ENCODE results near the gene FCRL3.

DNA sequence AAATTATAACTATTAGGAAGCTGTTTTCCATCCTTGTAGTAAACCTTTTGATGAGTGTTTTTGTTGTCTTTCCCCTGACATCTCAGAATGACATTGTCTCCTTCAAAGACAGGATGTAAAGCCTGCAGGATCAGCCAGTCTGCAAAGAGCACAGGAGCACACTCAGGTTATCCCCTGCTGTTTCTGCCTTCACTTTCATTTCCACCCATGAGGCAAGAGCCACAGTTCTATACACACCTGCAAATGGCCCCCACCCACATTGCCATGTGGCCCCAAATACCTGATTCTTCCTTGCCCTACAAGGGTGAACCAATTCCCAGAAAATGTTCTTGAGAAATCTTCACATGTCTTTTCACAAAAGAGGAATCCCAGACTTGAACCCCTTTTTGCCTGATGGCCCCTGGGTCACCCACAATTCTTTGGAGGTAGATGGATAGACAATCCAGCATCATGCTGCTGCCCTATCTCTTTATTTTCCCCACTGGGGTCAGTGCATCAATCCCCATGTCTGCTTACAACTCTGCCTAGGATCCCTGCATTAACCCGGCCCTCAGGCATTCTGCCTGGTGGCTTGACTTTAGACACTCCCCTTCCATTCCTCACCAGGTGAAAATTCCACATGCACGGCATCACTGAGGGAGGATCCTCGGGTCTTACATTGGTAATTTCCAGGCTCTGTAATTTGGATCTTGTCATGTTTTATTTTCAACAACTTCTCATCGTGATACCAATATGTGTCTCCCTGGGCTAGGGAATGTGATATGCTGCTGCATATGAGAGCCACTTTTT is 2.6 kb downstream of the FCRL3 start:
- TF ChIP-seq POLR2A (IDR thresholded peaks at IDR 0.05) = no peak
- TF ChIP-seq, protein P1, sequence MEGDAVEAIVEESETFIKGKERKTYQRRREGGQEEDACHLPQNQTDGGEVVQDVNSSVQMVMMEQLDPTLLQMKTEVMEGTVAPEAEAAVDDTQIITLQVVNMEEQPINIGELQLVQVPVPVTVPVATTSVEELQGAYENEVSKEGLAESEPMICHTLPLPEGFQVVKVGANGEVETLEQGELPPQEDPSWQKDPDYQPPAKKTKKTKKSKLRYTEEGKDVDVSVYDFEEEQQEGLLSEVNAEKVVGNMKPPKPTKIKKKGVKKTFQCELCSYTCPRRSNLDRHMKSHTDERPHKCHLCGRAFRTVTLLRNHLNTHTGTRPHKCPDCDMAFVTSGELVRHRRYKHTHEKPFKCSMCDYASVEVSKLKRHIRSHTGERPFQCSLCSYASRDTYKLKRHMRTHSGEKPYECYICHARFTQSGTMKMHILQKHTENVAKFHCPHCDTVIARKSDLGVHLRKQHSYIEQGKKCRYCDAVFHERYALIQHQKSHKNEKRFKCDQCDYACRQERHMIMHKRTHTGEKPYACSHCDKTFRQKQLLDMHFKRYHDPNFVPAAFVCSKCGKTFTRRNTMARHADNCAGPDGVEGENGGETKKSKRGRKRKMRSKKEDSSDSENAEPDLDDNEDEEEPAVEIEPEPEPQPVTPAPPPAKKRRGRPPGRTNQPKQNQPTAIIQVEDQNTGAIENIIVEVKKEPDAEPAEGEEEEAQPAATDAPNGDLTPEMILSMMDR (IDR thresholded peaks at IDR 0.05) = no peak
